Measurements from ENCODE around the gene AHNAK.

The AHNAK gene

DNA sequence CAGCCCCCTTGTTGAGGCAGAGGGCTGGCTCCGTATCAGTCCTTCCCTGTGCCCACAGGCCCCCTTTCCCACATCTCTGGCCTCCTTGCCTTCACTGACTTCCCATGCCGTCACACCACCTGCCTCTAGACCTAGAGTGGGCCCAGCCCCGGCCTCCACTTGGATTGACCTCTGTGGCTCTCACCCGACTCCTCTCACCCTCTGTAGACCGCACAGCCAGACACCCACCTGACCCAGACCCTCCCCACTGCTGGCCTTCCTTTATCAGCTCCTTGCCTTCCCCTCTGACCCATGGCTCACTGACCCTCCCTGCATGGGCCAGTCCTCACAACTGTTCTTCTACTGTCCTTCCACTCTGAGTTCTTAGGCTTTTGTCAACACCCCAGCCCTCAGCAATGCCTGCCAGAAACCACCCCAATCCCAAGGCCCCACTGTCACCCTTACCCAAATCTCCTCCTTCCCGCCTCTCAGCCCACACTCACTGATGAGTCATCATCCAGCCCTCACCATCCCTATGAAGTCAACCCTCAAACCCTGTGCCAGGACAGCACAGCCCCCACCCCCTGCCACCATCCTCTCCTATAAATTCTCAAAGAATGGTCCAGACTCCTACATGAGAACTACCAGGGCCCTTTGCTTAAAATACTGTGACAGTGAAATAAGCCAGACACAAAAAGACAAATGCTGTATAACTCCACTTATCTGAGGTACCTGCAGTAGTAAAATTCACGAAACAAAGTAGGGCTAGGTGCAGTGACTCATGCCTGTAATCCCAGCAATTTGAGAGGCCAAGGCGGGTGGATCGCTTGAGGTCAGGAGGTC is 74.3 kb downstream of the AHNAK start (continued):
- peak; percentile 3; the same call in 1 of the 2 replicates for TF ChIP-seq GLIS3 (CRISPR knock-in tag; IDR thresholded peaks at IDR 0.05)
- peak; percentile 90 for TF ChIP-seq ISL1 (CRISPR knock-in tag; IDR thresholded peaks at IDR 0.05)
- TF ChIP-seq ZNF565 (CRISPR knock-in tag; conservative IDR thresholded peaks at IDR 0.05; ENCODE audit: low read depth), result no peak
- TF ChIP-seq RARB (CRISPR knock-in tag; IDR thresholded peaks at IDR 0.05), result no peak
- no peak for TF ChIP-seq ARNTL (CRISPR knock-in tag; IDR thresholded peaks at IDR 0.05; ENCODE audit: borderline replicate concordance, low read depth)
- peak; percentile 86; the same call in 1 of the 2 replicates for TF ChIP-seq TOX (CRISPR knock-in tag; IDR thresholded peaks at IDR 0.05; ENCODE audit: borderline replicate concordance)

DNA sequence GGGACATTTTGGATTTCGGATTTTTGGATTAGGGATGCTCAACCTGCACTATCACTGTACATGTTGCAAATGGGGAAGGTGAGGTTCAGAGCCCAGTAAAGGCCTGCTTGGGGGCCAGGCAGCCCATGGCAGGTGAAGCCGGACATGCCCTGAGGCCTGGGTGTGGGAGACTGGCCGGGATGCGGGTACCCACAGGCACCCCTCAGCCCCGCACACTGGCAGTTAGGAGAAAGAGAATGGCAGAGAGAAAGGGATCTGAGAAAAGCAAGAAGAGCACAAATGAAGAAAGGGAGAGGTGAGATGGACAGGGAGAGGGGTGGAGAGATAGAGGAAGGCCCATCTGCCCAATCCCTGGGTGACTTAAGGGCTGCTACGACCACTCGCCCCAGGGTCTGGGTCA is 75.0 kb downstream of the AHNAK start:
- ATAC-seq, result peak; percentile 10; the same call in 2 of the 3 replicates
- no peak for TF ChIP-seq BACH2 (CRISPR knock-in tag; IDR thresholded peaks at IDR 0.05; ENCODE audit: borderline replicate concordance)
- TF ChIP-seq, protein P1, sequence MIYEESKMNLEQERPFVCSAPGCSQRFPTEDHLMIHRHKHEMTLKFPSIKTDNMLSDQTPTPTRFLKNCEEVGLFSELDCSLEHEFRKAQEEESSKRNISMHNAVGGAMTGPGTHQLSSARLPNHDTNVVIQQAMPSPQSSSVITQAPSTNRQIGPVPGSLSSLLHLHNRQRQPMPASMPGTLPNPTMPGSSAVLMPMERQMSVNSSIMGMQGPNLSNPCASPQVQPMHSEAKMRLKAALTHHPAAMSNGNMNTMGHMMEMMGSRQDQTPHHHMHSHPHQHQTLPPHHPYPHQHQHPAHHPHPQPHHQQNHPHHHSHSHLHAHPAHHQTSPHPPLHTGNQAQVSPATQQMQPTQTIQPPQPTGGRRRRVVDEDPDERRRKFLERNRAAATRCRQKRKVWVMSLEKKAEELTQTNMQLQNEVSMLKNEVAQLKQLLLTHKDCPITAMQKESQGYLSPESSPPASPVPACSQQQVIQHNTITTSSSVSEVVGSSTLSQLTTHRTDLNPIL (CRISPR knock-in tag; IDR thresholded peaks at IDR 0.05; ENCODE audit: low read depth), result no peak
- no peak for TF ChIP-seq ZNF565 (CRISPR knock-in tag; conservative IDR thresholded peaks at IDR 0.05; ENCODE audit: low read depth)
- no peak for TF ChIP-seq ZNF70 (CRISPR knock-in tag; IDR thresholded peaks at IDR 0.05)
- no peak for TF ChIP-seq RARB (CRISPR knock-in tag; IDR thresholded peaks at IDR 0.05)
- no peak for TF ChIP-seq GLIS3 (CRISPR knock-in tag; IDR thresholded peaks at IDR 0.05)
- TF ChIP-seq, protein P2, sequence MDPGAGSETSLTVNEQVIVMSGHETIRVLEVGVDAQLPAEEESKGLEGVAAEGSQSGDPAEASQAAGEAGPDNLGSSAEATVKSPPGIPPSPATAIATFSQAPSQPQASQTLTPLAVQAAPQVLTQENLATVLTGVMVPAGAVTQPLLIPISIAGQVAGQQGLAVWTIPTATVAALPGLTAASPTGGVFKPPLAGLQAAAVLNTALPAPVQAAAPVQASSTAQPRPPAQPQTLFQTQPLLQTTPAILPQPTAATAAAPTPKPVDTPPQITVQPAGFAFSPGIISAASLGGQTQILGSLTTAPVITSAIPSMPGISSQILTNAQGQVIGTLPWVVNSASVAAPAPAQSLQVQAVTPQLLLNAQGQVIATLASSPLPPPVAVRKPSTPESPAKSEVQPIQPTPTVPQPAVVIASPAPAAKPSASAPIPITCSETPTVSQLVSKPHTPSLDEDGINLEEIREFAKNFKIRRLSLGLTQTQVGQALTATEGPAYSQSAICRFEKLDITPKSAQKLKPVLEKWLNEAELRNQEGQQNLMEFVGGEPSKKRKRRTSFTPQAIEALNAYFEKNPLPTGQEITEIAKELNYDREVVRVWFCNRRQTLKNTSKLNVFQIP (CRISPR knock-in tag; IDR thresholded peaks at IDR 0.05; ENCODE audit: borderline replicate concordance, low read depth), result no peak
- no peak for TF ChIP-seq ARNTL (CRISPR knock-in tag; IDR thresholded peaks at IDR 0.05; ENCODE audit: borderline replicate concordance, low read depth)

DNA sequence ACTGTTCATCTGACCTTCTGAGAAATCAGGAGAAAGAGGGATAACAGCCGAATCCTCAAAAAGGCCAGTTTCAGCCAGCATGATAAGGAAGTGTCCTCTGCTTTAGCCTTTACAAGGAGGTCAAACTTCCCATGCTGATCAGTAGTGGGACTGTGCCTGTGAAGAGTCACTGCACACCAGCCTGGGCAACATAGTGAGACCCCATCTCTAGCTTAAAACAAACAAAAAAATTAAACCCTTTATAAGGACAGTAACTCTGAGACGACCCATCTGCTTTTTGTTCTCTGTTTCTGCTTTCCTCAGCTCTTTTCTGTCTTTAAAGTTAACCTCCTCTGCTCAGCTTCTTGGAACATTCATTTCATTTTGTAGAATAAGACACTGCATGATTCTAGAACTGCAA is 78.0 kb downstream of the AHNAK start:
- ATAC-seq, result no peak
- TF ChIP-seq GLIS3 (CRISPR knock-in tag; IDR thresholded peaks at IDR 0.05) (no peak), ZFP30 (CRISPR knock-in tag; IDR thresholded peaks at IDR 0.05) (no peak), RARB (CRISPR knock-in tag; IDR thresholded peaks at IDR 0.05) (no peak), ESRRG (CRISPR knock-in tag; IDR thresholded peaks at IDR 0.05) (no peak), TOX (CRISPR knock-in tag; IDR thresholded peaks at IDR 0.05; ENCODE audit: borderline replicate concordance) (no peak)
- TF ChIP-seq, protein P3, sequence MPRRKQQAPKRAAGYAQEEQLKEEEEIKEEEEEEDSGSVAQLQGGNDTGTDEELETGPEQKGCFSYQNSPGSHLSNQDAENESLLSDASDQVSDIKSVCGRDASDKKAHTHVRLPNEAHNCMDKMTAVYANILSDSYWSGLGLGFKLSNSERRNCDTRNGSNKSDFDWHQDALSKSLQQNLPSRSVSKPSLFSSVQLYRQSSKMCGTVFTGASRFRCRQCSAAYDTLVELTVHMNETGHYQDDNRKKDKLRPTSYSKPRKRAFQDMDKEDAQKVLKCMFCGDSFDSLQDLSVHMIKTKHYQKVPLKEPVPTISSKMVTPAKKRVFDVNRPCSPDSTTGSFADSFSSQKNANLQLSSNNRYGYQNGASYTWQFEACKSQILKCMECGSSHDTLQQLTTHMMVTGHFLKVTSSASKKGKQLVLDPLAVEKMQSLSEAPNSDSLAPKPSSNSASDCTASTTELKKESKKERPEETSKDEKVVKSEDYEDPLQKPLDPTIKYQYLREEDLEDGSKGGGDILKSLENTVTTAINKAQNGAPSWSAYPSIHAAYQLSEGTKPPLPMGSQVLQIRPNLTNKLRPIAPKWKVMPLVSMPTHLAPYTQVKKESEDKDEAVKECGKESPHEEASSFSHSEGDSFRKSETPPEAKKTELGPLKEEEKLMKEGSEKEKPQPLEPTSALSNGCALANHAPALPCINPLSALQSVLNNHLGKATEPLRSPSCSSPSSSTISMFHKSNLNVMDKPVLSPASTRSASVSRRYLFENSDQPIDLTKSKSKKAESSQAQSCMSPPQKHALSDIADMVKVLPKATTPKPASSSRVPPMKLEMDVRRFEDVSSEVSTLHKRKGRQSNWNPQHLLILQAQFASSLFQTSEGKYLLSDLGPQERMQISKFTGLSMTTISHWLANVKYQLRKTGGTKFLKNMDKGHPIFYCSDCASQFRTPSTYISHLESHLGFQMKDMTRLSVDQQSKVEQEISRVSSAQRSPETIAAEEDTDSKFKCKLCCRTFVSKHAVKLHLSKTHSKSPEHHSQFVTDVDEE (CRISPR knock-in tag; IDR thresholded peaks at IDR 0.05), result no peak
- TF ChIP-seq, protein P4, sequence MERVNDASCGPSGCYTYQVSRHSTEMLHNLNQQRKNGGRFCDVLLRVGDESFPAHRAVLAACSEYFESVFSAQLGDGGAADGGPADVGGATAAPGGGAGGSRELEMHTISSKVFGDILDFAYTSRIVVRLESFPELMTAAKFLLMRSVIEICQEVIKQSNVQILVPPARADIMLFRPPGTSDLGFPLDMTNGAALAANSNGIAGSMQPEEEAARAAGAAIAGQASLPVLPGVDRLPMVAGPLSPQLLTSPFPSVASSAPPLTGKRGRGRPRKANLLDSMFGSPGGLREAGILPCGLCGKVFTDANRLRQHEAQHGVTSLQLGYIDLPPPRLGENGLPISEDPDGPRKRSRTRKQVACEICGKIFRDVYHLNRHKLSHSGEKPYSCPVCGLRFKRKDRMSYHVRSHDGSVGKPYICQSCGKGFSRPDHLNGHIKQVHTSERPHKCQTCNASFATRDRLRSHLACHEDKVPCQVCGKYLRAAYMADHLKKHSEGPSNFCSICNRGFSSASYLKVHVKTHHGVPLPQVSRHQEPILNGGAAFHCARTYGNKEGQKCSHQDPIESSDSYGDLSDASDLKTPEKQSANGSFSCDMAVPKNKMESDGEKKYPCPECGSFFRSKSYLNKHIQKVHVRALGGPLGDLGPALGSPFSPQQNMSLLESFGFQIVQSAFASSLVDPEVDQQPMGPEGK (CRISPR knock-in tag; IDR thresholded peaks at IDR 0.05; ENCODE audit: borderline replicate concordance), result no peak
- TF ChIP-seq, protein P5, sequence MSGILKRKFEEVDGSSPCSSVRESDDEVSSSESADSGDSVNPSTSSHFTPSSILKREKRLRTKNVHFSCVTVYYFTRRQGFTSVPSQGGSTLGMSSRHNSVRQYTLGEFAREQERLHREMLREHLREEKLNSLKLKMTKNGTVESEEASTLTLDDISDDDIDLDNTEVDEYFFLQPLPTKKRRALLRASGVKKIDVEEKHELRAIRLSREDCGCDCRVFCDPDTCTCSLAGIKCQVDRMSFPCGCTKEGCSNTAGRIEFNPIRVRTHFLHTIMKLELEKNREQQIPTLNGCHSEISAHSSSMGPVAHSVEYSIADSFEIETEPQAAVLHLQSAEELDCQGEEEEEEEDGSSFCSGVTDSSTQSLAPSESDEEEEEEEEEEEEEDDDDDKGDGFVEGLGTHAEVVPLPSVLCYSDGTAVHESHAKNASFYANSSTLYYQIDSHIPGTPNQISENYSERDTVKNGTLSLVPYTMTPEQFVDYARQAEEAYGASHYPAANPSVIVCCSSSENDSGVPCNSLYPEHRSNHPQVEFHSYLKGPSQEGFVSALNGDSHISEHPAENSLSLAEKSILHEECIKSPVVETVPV (CRISPR knock-in tag; IDR thresholded peaks at IDR 0.05), result no peak

DNA sequence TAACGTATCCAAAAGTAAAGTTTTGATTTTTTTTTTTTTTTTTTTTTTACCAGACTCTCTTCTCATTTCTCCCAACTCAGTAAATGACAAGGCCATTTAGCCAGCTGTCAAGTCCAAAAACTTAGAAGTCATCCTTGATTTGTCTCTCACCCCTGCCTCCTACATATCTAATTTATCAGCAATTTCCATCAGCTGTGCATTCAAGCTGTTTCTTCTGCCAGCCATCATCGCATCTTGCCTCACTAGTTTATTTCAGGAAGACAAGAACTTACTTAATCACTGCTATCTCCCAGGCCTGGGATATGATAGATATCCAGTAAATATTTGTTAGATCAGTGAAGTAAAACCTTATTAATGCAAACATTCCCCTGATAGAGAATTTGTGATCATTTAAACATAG is 80.2 kb downstream of the AHNAK start:
- no peak for TF ChIP-seq ARNTL (CRISPR knock-in tag; IDR thresholded peaks at IDR 0.05; ENCODE audit: borderline replicate concordance, low read depth)
- peak; percentile 18; the same call in 1 of the 2 replicates for TF ChIP-seq ISL1 (CRISPR knock-in tag; IDR thresholded peaks at IDR 0.05)
- no peak for ATAC-seq

Measured in SK-N-SH treated with all-trans-retinoic acid at 6 μM for 48 hours (cell line).